ENCODE results near the gene SLC44A5.
"Not testable (repeated sequence)": the region's sequence is repeated elsewhere in the genome, so short reads cannot be mapped to it uniquely, and the experiment has no call there.

SLC44A5 gene

DNA sequence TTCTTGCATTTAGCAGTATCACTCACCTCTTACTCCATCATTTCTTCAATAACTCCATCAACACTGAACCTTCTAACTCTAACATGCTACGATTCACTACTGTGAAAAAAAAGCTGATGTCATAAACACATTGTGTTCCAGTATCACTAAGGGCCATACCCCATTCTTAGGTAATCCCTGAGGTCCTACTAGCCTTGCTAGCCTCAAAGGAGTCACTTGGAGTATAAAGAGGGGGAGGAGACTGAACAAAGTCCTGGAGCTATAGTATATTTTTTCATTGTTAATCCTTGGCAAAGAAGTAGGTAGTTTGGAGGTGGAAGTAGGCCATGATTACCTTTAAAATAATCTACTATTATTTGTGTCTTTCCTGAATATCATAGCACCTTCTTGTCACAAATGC lies at the start of gene SLC44A5:
TSS of gene SLC44A5 (minus strand) at position 101 of the 400 bp plus-strand sequence. CDS start 69,667 bp downstream, outside the sequence.
- no peak for ATAC-seq (replicated peaks; ENCODE audit: extremely low read depth, poor library complexity, severe bottlenecking)
- H3K27me3 Mint-ChIP-seq, result peaks cover 72% of the 10 kb centered on the region
- no peak for DNase-seq (ENCODE audit: low spot score in 2 of 2)
- H3K27ac Mint-ChIP-seq (ENCODE audit: low read depth), result no peak within 1 kb of the TSS
- H3K9me3 Mint-ChIP-seq, result peaks cover 5% of the 10 kb centered on the region
- H3K36me3 Mint-ChIP-seq (ENCODE audit: insufficient read depth), result peaks cover 2% of the 10 kb centered on the region
- peaks cover 10% of the 10 kb centered on the region for H3K4me1 Mint-ChIP-seq
- no peak within 1 kb of the TSS for H3K4me3 Mint-ChIP-seq

DNA sequence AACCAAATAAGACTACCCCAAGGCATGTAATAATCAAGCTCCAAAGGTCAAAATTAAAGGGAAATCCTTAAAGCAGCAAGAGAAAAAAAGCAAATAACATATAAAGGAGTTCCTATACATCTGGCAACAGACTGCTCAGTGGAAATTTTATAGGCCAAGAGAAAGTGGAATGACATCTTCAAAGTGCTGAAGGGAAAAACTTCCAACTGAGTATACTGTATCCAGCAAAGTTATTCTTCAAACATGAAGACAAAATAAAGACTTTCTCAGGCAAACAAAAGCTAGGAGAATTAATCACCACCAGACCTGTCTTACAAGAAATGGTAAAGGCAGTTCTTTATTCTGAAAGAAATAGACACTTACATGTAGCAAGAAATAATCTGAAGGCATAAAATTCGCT lies 45.0 kb upstream of the SLC44A5 start:
- Mint-ChIP-seq H3K27me3 (peaks cover 67% of the 10 kb centered on the region), H3K27ac (ENCODE audit: low read depth) (no peak overlapping the region), H3K4me3 (no peak overlapping the region), H3K36me3 (ENCODE audit: insufficient read depth) (no peaks in the 10 kb centered on the region), H3K4me1 (no peaks in the 10 kb centered on the region), H3K9me3 (peaks cover 7% of the 10 kb centered on the region)
- ATAC-seq (replicated peaks; ENCODE audit: extremely low read depth, poor library complexity, severe bottlenecking) (no peak), DNase-seq (ENCODE audit: low spot score in 2 of 2) (no peak)

DNA sequence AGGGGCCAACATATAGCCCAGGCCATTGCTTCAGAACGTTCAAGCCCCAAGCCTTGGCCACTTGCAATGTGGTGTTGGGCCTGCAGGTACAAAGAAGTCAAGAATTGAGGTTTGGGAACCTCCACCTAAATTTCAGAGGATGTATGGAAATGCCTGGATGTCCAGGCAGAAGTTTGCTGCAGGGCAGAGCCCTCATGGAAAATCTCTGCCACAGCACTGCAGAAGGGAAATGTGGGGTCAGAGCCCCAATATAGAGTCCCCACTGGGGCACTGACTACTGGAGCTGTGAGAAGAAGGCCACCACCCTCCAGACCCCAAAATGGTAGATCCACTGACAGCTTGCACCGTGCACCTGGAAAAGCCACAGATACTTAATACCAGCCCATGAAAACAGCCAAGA lies 36.3 kb upstream of the SLC44A5 start:
- not testable (repeated sequence) for H3K27ac Mint-ChIP-seq (ENCODE audit: low read depth); H3K4me1 Mint-ChIP-seq; H3K36me3 Mint-ChIP-seq (ENCODE audit: insufficient read depth); H3K9me3 Mint-ChIP-seq; DNase-seq (ENCODE audit: low spot score in 2 of 2); ATAC-seq (replicated peaks; ENCODE audit: extremely low read depth, poor library complexity, severe bottlenecking); H3K4me3 Mint-ChIP-seq
- H3K27me3 Mint-ChIP-seq, result peaks cover 19% of the 10 kb centered on the region

DNA sequence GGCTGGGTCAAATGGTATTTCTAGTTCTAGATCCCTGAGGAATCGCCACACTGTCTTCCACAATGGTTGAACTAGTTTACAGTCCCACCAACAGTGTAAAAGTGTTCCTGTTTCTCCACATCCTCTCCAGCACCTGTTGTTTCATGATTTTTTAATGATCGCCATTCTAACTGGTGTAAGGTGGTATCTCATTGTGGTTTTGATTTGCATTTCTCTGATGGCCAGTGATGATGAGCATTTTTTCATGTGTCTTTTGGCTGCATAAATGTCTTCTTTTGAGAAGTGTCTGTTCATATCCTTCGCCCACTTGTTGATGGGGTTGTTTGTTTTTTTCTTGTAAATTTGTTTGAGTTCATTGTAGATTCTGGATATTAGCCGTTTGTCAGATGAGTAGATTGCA lies 34.2 kb upstream of the SLC44A5 start:
- H3K9me3 Mint-ChIP-seq; DNase-seq (ENCODE audit: low spot score in 2 of 2); ATAC-seq (replicated peaks; ENCODE audit: extremely low read depth, poor library complexity, severe bottlenecking); H3K4me1 Mint-ChIP-seq; H3K27ac Mint-ChIP-seq (ENCODE audit: low read depth); H3K27me3 Mint-ChIP-seq; H3K36me3 Mint-ChIP-seq (ENCODE audit: insufficient read depth); H3K4me3 Mint-ChIP-seq: not testable (repeated sequence)

- Mint-ChIP-seq H3K27me3 (peaks cover 9% of the 10 kb centered on the region), H3K9me3 (no peaks in the 10 kb centered on the region), H3K4me3 (no peak overlapping the region), H3K27ac (ENCODE audit: low read depth) (no peak overlapping the region), H3K4me1 (no peaks in the 10 kb centered on the region), H3K36me3 (ENCODE audit: insufficient read depth) (no peaks in the 10 kb centered on the region)
- DNase-seq (ENCODE audit: low spot score in 2 of 2), result no peak
- ATAC-seq (replicated peaks; ENCODE audit: extremely low read depth, poor library complexity, severe bottlenecking), result no peak
These were observed 32.5 kb upstream of the SLC44A5 start for GRCh38 chr1:75643460-75643859.

- H3K4me1 Mint-ChIP-seq, result no peaks in the 10 kb centered on the region
- no peak overlapping the region for H3K4me3 Mint-ChIP-seq
- H3K9me3 Mint-ChIP-seq, result no peaks in the 10 kb centered on the region
- H3K27ac Mint-ChIP-seq (ENCODE audit: low read depth), result no peak overlapping the region
- ATAC-seq (replicated peaks; ENCODE audit: extremely low read depth, poor library complexity, severe bottlenecking), result no peak
- DNase-seq (ENCODE audit: low spot score in 2 of 2), result no peak
- H3K27me3 Mint-ChIP-seq, result peaks cover 9% of the 10 kb centered on the region
- H3K36me3 Mint-ChIP-seq (ENCODE audit: insufficient read depth), result no peaks in the 10 kb centered on the region
These were observed 30.4 kb upstream of the SLC44A5 start for GRCh38 chr1:75641325-75641724.

DNA sequence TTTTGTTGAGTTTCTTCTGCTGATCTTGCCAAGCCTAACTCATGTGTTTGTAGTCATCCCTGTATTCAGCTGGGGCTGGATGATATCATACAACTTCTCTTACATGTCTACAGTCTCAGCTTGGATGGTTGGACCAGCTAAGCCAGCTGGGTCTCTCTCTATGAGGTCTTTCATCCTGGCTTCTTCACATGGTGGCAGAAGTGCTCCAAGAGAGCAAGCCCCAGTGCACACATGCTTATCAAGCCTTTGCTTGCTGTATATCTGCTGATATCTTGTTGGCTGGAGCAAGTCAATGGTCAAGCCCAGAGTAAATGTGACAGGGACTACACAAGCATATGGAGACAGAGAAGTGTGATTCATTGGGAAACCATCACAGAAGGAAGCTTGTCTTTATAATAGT lies 29.2 kb upstream of the SLC44A5 start:
- no peaks in the 10 kb centered on the region for H3K36me3 Mint-ChIP-seq (ENCODE audit: insufficient read depth)
- no peak for ATAC-seq (replicated peaks; ENCODE audit: extremely low read depth, poor library complexity, severe bottlenecking)
- H3K27ac Mint-ChIP-seq (ENCODE audit: low read depth), result no peak overlapping the region
- no peak overlapping the region for H3K4me3 Mint-ChIP-seq
- no peaks in the 10 kb centered on the region for H3K9me3 Mint-ChIP-seq
- peaks cover 9% of the 10 kb centered on the region for H3K27me3 Mint-ChIP-seq
- no peaks in the 10 kb centered on the region for H3K4me1 Mint-ChIP-seq
- no peak for DNase-seq (ENCODE audit: low spot score in 2 of 2)

GRCh38 chr1:75632350-75632949 lies 21.5 kb upstream of the SLC44A5 start:
- H3K36me3 Mint-ChIP-seq (ENCODE audit: insufficient read depth), result peaks cover 2% of the 10 kb centered on the region
- no peaks in the 10 kb centered on the region for H3K4me1 Mint-ChIP-seq
- DNase-seq (ENCODE audit: low spot score in 2 of 2) (no peak), ATAC-seq (replicated peaks; ENCODE audit: extremely low read depth, poor library complexity, severe bottlenecking) (no peak)
- peaks cover 29% of the 10 kb centered on the region for H3K27me3 Mint-ChIP-seq
- H3K27ac Mint-ChIP-seq (ENCODE audit: low read depth), result no peak overlapping the region
- no peak overlapping the region for H3K4me3 Mint-ChIP-seq
- H3K9me3 Mint-ChIP-seq, result no peaks in the 10 kb centered on the region

- no peaks in the 10 kb centered on the region for H3K9me3 Mint-ChIP-seq
- no peak overlapping the region for H3K27ac Mint-ChIP-seq (ENCODE audit: low read depth)
- H3K36me3 Mint-ChIP-seq (ENCODE audit: insufficient read depth), result peaks cover 2% of the 10 kb centered on the region
- DNase-seq (ENCODE audit: low spot score in 2 of 2) (no peak), ATAC-seq (replicated peaks; ENCODE audit: extremely low read depth, poor library complexity, severe bottlenecking) (no peak)
- no peak overlapping the region for H3K4me3 Mint-ChIP-seq
- H3K27me3 Mint-ChIP-seq, result peaks cover 43% of the 10 kb centered on the region
- no peaks in the 10 kb centered on the region for H3K4me1 Mint-ChIP-seq
These were observed 20.1 kb upstream of the SLC44A5 start for GRCh38 chr1:75630998-75631397.

- Mint-ChIP-seq H3K4me3 (no peak overlapping the region), H3K36me3 (ENCODE audit: insufficient read depth) (peaks cover 2% of the 10 kb centered on the region), H3K27ac (ENCODE audit: low read depth) (no peak overlapping the region), H3K27me3 (peaks cover 52% of the 10 kb centered on the region), H3K9me3 (no peaks in the 10 kb centered on the region), H3K4me1 (no peaks in the 10 kb centered on the region)
- ATAC-seq (replicated peaks; ENCODE audit: extremely low read depth, poor library complexity, severe bottlenecking) (no peak), DNase-seq (ENCODE audit: low spot score in 2 of 2) (no peak)
These were observed 19.2 kb upstream of the SLC44A5 start for GRCh38 chr1:75630004-75630594.

GRCh38 chr1:75625795-75626194 lies 14.9 kb upstream of the SLC44A5 start:
- H3K27me3 Mint-ChIP-seq, result peaks cover 56% of the 10 kb centered on the region
- ATAC-seq (replicated peaks; ENCODE audit: extremely low read depth, poor library complexity, severe bottlenecking) (no peak), DNase-seq (ENCODE audit: low spot score in 2 of 2) (no peak)
- no peak overlapping the region for H3K27ac Mint-ChIP-seq (ENCODE audit: low read depth)
- H3K4me1 Mint-ChIP-seq, result no peaks in the 10 kb centered on the region
- H3K4me3 Mint-ChIP-seq, result no peak overlapping the region
- H3K36me3 Mint-ChIP-seq (ENCODE audit: insufficient read depth), result peaks cover 2% of the 10 kb centered on the region
- no peaks in the 10 kb centered on the region for H3K9me3 Mint-ChIP-seq

DNA sequence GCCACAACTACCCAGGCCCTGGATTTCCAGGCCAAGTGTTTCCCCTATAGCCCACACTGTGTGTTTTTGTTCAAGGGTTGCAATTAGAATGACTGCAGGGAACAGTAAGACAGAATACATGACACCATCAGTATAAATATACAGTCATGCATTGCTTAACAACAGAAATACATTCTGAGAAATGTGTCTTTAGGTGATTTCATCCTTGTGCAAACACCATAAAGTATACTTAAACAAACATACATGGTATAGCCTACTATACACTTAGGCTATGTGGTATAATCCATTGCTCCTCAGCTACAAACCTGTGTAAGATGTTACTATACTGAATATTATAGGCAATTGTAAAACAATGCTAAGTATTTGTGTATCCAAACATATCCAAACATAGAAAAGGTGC lies 7.5 kb upstream of the SLC44A5 start:
- Mint-ChIP-seq H3K9me3 (peaks cover 6% of the 10 kb centered on the region), H3K27ac (ENCODE audit: low read depth) (no peak overlapping the region), H3K4me1 (peaks cover 10% of the 10 kb centered on the region), H3K4me3 (no peak overlapping the region), H3K36me3 (ENCODE audit: insufficient read depth) (peaks cover 2% of the 10 kb centered on the region), H3K27me3 (peaks cover 81% of the 10 kb centered on the region)
- ATAC-seq (replicated peaks; ENCODE audit: extremely low read depth, poor library complexity, severe bottlenecking) (no peak), DNase-seq (ENCODE audit: low spot score in 2 of 2) (no peak)

Data from central memory CD8-positive, alpha-beta T cell (primary cell).